Neural progenitor cell (in vitro differentiated cells): ENCODE measurements around the gene GHRHR. TPM values are rescaled to one million over a fixed set of nuclear protein-coding genes. Genes with fewer than 3 reads are reported as not detected.
A peak's percentile ranks its signal among the peaks of the same experiment; 100 is the strongest.

ENCODE experiments used
- DNase-seq: peaks from one replicate; pipeline ENCODE4 v3.0.0-alpha.2; 2016; ENCODE audit warnings: low spot score
- H2AFZ ChIP-seq: fragments of 200-600 bp; sonication (generic); replicated peaks from 2 replicates; pipeline ENCODE4 v1.6.1; 2016; ENCODE audit warnings: antibody characterized with exemption
- H3F3A ChIP-seq: fragments of 200-600 bp; sonication (generic); 2 replicates; pipeline ENCODE4 v1.6.1; 2016; ENCODE audit warnings: antibody characterized with exemption, low read depth
- H3K27ac ChIP-seq: fragments of 200-600 bp; sonication (generic); 2 replicates; pipeline ENCODE4 v1.5.1; 2016; ENCODE audit warnings: mild to moderate bottlenecking
- H3K27me3 ChIP-seq: fragments of 200-600 bp; sonication (generic); 2 replicates; pipeline ENCODE4 v1.6.1; 2016; ENCODE audit warnings: mild to moderate bottlenecking, moderate library complexity
- H3K36me3 ChIP-seq: fragments of 200-600 bp; sonication (generic); 2 replicates; pipeline ENCODE4 v1.5.1; 2016
- H3K4me1 ChIP-seq: fragments of 200-600 bp; sonication (generic); 2 replicates; pipeline ENCODE4 v1.6.1; 2016; ENCODE audit warnings: mixed run types
- H3K4me2 ChIP-seq: fragments of 200-600 bp; sonication (generic); 2 replicates; pipeline ENCODE4 v1.6.1; 2016
- H3K4me3 ChIP-seq: fragments of 200-600 bp; sonication (generic); 2 replicates; pipeline ENCODE4 v1.5.1; 2016
- H3K79me2 ChIP-seq: fragments of 200-600 bp; sonication (generic); 2 replicates; pipeline ENCODE4 v1.6.1; 2016; ENCODE audit warnings: low read depth
- H3K9ac ChIP-seq: fragments of 200-600 bp; sonication (generic); 2 replicates; pipeline ENCODE4 v1.6.1; 2016
- H3K9me3 ChIP-seq: fragments of 200-600 bp; sonication (generic); 2 replicates; pipeline ENCODE4 v1.5.1; 2016; ENCODE audit warnings: low read depth
- H4K20me1 ChIP-seq: fragments of 200-600 bp; sonication (generic); 2 replicates; pipeline ENCODE4 v1.6.1; 2016; ENCODE audit warnings: low read depth
- H3K27ac Mint-ChIP-seq: 3 replicates; pipeline ENCODE4 v1.8.0; 2021; ENCODE audit warnings: mixed read lengths
- H3K27me3 Mint-ChIP-seq: 2 replicates; pipeline ENCODE4 v1.8.0; 2022; ENCODE audit warnings: low read depth, mild to moderate bottlenecking, inconsistent platforms, moderate library complexity, mixed read lengths; ENCODE audit not compliant: insufficient read depth
- H3K36me3 Mint-ChIP-seq: 3 replicates; pipeline ENCODE4 v1.8.0; 2021; ENCODE audit warnings: mixed read lengths
- H3K4me1 Mint-ChIP-seq: 3 replicates; pipeline ENCODE4 v1.8.0; 2021; ENCODE audit warnings: mixed read lengths
- H3K4me3 Mint-ChIP-seq: 3 replicates; pipeline ENCODE4 v1.8.0; 2021; ENCODE audit warnings: mild to moderate bottlenecking, moderate library complexity, mixed read lengths
- H3K9me3 Mint-ChIP-seq: 3 replicates; pipeline ENCODE4 v1.8.0; 2020; ENCODE audit warnings: mixed read lengths
- EZH2 ChIP-seq: fragments of 200-600 bp; sonication (generic); IDR thresholded peaks from 2 replicates; pipeline ENCODE4 v1.6.1; 2017; ENCODE audit warnings: antibody characterized with exemption, mild to moderate bottlenecking, moderate library complexity
- EZH2phosphoT487 ChIP-seq: fragments of 200-600 bp; sonication (generic); IDR thresholded peaks from 2 replicates; pipeline ENCODE4 v1.6.1; 2017; ENCODE audit warnings: antibody characterized with exemption
- total RNA-seq: library from RNA; depleted of rRNA; stranded (reverse); fragments of >200 nt; gene quantifications from 2 replicates; pipeline ENCODE4 v1.2.3, GENCODE V29; 2015; ENCODE audit warnings: low replicate concordance
- TF ChIP-seq, protein P1 (sequence below): fragments of 200-600 bp; sonication (generic); IDR thresholded peaks from 2 replicates; pipeline ENCODE4 v1.5.1; 2017; ENCODE audit warnings: antibody characterized with exemption, mild to moderate bottlenecking

The GHRHR gene
- total RNA-seq, 1 donor from 2014 or later = not detected

DNA sequence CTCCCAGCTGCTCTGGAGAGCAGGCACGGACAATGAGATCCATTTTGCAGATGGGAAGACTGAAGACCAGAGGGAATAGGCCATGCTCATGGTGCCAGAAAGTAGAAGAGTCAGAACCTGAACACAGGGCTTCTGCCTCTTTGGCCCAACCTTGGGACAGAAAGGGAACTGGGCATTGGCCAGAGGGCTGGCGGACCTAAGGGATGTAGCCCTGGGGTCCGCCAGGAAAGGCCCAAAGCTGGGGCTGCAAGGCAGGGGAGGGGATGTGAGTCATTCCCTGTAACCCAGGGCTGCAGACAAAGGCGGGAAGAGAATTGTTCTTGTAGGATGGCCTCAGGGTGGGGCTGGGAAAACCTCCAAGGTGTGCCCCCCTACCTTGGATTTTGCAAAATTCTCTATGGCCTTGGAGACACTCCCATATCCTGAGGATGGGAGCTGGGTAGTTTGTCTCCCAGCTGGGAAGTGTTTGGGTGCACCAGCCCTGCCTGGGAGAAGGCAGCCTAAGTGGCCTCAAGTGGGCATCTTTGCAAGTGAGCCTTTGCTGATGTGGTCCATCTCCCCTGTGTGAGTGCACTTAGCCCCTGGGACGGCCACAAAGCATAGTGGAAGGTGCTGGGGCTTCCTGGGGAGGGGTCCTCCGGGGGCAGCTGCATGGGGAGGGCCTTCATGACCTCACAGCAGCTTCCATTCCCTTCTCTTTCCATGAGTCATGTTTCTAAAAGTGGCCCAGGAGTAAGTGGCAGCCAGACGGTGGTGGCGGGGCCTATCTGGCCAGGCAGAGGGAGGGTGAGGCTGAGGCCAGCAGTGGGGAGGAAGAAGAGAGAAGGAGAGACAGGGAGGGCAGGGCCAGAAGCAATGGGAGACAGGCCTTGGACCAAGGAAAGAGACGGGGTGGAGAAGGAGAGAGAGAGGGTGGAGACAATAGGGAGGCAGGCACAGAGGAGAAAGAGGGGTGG lies 42.9 kb upstream of the GHRHR start:
- Histone ChIP-seq H3F3A (no peaks in the 10 kb centered on the region), H3K4me1 (peaks cover 18% of the 10 kb centered on the region), H3K79me2 (no peaks in the 10 kb centered on the region), H4K20me1 (no peaks in the 10 kb centered on the region), H3K9ac (no peak overlapping the region), H2AFZ (no peak overlapping the region), H3K4me3 (no peak overlapping the region), H3K9me3 (no peaks in the 10 kb centered on the region), H3K36me3 (no peaks in the 10 kb centered on the region), H3K27ac (no peak overlapping the region), H3K27me3 (no peaks in the 10 kb centered on the region), H3K4me2 (no peak overlapping the region)
- no peak for TF ChIP-seq EZH2phosphoT487
- TF ChIP-seq, protein P1, sequence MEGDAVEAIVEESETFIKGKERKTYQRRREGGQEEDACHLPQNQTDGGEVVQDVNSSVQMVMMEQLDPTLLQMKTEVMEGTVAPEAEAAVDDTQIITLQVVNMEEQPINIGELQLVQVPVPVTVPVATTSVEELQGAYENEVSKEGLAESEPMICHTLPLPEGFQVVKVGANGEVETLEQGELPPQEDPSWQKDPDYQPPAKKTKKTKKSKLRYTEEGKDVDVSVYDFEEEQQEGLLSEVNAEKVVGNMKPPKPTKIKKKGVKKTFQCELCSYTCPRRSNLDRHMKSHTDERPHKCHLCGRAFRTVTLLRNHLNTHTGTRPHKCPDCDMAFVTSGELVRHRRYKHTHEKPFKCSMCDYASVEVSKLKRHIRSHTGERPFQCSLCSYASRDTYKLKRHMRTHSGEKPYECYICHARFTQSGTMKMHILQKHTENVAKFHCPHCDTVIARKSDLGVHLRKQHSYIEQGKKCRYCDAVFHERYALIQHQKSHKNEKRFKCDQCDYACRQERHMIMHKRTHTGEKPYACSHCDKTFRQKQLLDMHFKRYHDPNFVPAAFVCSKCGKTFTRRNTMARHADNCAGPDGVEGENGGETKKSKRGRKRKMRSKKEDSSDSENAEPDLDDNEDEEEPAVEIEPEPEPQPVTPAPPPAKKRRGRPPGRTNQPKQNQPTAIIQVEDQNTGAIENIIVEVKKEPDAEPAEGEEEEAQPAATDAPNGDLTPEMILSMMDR = no peak
- TF ChIP-seq EZH2 = no peak
- DNase-seq = no peak
- Mint-ChIP-seq H3K27me3 (peaks cover 11% of the 10 kb centered on the region), H3K4me1 (peaks cover 11% of the 10 kb centered on the region), H3K27ac (peak overlapping the region; percentile 68), H3K9me3 (no peaks in the 10 kb centered on the region), H3K4me3 (no peak overlapping the region), H3K36me3 (no peaks in the 10 kb centered on the region)

DNA sequence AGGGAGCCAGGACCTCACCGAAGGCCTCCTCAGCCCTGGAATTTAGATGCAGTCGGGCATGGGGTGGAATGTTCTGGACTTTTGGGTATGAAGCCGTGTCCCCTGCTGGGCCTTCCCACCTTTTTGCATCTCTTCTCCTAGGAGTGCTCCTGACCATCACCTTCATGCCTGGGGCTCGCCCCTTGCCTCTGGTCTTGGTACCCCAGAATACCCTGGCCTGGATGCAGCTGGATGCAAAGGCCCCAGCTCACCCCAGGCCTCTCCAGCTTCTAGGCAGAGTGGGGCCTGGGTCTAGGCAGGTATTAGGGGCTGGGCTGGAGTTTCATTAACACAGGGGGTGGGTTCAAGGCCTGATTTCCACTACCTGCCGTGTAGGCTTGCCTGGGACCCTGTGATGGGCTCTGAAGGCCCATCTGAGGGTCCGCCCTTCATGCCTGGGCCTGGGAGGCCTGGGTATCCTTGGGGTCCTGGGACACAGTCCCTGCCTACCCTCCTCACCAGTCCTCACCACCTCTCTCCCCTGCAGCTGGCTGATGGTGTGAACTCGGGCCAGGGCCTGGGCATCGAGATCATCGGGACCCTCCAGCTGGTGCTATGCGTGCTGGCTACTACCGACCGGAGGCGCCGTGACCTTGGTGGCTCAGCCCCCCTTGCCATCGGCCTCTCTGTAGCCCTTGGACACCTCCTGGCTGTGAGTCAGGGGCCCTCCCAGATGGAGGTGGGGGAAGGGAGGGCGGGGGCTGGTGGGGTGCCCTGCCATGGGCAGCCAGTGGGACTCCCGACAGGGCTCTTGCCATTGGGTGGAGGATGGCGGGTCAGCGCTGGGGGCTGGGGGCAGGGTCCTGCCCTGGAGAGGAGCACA lies 42.0 kb upstream of the GHRHR start:
- no peaks in the 10 kb centered on the region for H3K36me3 ChIP-seq
- peaks cover 10% of the 10 kb centered on the region for H3K27me3 Mint-ChIP-seq
- no peak overlapping the region for H2AFZ ChIP-seq
- DNase-seq = no peak
- peak overlapping the region; percentile 25 for H3K27ac Mint-ChIP-seq
- peaks cover 4% of the 10 kb centered on the region for H3K9me3 Mint-ChIP-seq
- H3F3A ChIP-seq = no peaks in the 10 kb centered on the region
- H3K4me3 ChIP-seq = no peak overlapping the region
- no peaks in the 10 kb centered on the region for H3K9me3 ChIP-seq
- peaks cover 9% of the 10 kb centered on the region for H3K4me1 Mint-ChIP-seq
- H3K4me1 ChIP-seq = peaks cover 11% of the 10 kb centered on the region
- no peaks in the 10 kb centered on the region for H3K79me2 ChIP-seq
- no peaks in the 10 kb centered on the region for H3K27me3 ChIP-seq
- TF ChIP-seq EZH2phosphoT487 = no peak
- H3K4me3 Mint-ChIP-seq = no peak overlapping the region
- H3K36me3 Mint-ChIP-seq = no peaks in the 10 kb centered on the region
- no peaks in the 10 kb centered on the region for H4K20me1 ChIP-seq
- no peak overlapping the region for H3K4me2 ChIP-seq
- H3K27ac ChIP-seq = no peak overlapping the region
- H3K9ac ChIP-seq = no peak overlapping the region

DNA sequence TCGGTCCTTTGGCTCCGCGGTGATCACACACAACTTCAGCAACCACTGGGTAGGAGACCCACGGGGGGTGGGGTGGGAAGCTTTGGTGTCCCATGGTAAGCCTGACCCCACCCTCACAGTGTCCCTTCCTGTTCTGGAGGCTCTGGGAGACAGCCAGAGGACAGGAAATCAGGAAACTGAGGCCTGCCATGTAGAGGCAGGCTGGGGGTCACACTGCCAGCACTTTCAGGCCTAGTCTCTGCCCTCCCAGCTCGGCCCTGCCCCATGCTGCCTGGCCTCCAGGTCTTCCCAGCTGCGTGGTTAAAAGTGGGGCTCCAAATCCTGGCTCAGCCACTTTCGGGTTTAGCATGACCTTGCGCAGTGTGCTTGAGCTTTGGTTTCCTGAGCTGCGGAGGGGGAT lies 41.2 kb upstream of the GHRHR start:
- no peak for DNase-seq
- no peak overlapping the region for H3K27ac ChIP-seq
- H3K27me3 Mint-ChIP-seq = peaks cover 6% of the 10 kb centered on the region

More for the DNA sequence above, 41.2 kb upstream of the GHRHR start:
- Histone ChIP-seq H3K4me1 (peaks cover 3% of the 10 kb centered on the region), H3K4me3 (no peak overlapping the region), H3K4me2 (no peak overlapping the region), H3K79me2 (no peaks in the 10 kb centered on the region), H3K36me3 (no peaks in the 10 kb centered on the region), H4K20me1 (no peaks in the 10 kb centered on the region), H3K27me3 (no peaks in the 10 kb centered on the region), H3K9me3 (no peaks in the 10 kb centered on the region), H3K9ac (no peak overlapping the region), H3F3A (no peaks in the 10 kb centered on the region), H2AFZ (no peak overlapping the region)
- H3K36me3 Mint-ChIP-seq = no peaks in the 10 kb centered on the region
- H3K9me3 Mint-ChIP-seq = peaks cover 9% of the 10 kb centered on the region
- TF ChIP-seq EZH2 = no peak
- no peak for TF ChIP-seq EZH2phosphoT487
- TF ChIP-seq, protein P1 = no peak
- H3K4me3 Mint-ChIP-seq = no peak overlapping the region
- H3K4me1 Mint-ChIP-seq = peaks cover 4% of the 10 kb centered on the region
- H3K27ac Mint-ChIP-seq = no peak overlapping the region
